GM12891 (cell line): Measurements from ENCODE around the gene ELMO1.

Source experiments
- PAX5 ChIP-seq: IDR thresholded peaks from 2 replicates; pipeline ENCODE4 v1.6.1; 2011; ENCODE audit warnings: low read length, moderate library complexity, mild to moderate bottlenecking; ENCODE audit not compliant: insufficient read depth, severe bottlenecking
- POLR2A ChIP-seq: IDR thresholded peaks from 2 replicates; pipeline ENCODE4 v1.6.1; 2011; ENCODE audit warnings: low read depth, low read length, control low read depth
- POLR2AphosphoS5 ChIP-seq: IDR thresholded peaks from 2 replicates; pipeline ENCODE4 v1.6.1; 2011; ENCODE audit warnings: low read depth, low read length, control low read depth
- POU2F2 ChIP-seq: IDR thresholded peaks from 2 replicates; pipeline ENCODE4 v1.6.1; 2011; ENCODE audit warnings: low read depth, mild to moderate bottlenecking, control low read depth, low read length, moderate library complexity
- SPI1 ChIP-seq: IDR thresholded peaks from 2 replicates; pipeline ENCODE4 v1.6.1; 2011; ENCODE audit warnings: low read depth, low read length, control low read depth
- TAF1 ChIP-seq: IDR thresholded peaks from 2 replicates; pipeline ENCODE4 v1.6.1; 2011; ENCODE audit warnings: low read depth, low read length, control low read depth

DNA sequence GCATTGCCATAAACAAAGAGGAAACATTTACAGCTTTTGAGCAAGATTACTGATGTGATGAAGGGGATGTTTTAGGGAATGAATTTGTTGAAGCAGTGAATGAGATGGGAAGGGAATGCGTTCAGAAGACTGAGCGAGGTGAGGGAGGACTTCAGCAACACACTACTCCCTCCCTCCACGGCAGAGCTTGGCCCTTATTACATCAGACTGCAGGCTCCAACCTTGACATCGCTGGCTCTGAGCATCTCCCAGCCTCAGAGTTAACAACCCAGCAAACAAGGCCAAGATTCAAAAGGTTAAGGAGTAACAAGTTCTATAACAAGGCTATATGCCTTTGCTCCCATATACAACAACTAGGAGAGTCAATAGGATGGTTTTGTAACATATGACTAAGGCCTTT, 164.4 kb downstream of the ELMO1 start:
- no peak for TF ChIP-seq TAF1
- no peak for TF ChIP-seq POLR2AphosphoS5
- no peak for TF ChIP-seq POLR2A
- no peak for TF ChIP-seq SPI1
- no peak for TF ChIP-seq PAX5
- TF ChIP-seq POU2F2 = no peak
